OCI-LY3 (cell line): ENCODE results near the gene TAF4.

Experiments used
- CTCF ChIP-seq: fragments of 200-600, 300-600 bp; sonication (generic); IDR thresholded peaks from 2 replicates; pipeline ENCODE4 v1.5.1; 2014; ENCODE audit warnings: antibody characterized with exemption, low read length, low read depth
- EZH2phosphoT487 ChIP-seq: fragments of 200-600 bp; shearing (Covaris generic); IDR thresholded peaks from 2 replicates; pipeline ENCODE4 v1.6.1; 2018; ENCODE audit warnings: antibody characterized with exemption, mixed run types, low read depth

GRCh38 chr20:62007127-62007647, 58.5 kb downstream of the TAF4 start:
- TF ChIP-seq CTCF, result no peak
- no peak for TF ChIP-seq EZH2phosphoT487
